Left forelimb (tissue), 1 donor: ENCODE data around the gene DDX27.
"Not testable (repeated sequence)": the region's sequence is repeated elsewhere in the genome, so short reads cannot be mapped to it uniquely, and the experiment has no call there.

Experiments
- DNase-seq: peaks from one replicate; pipeline ENCODE4 v3.0.0-alpha.2; 2018; ENCODE audit warnings: low spot score

Gene DDX27

GRCh38 chr20:49219091-49219923 lies at the start of gene DDX27:
DDX27 (plus strand) TSS chr20:49219416; CDS start chr20:49219449, 33 bp downstream.
- peak; percentile 99 for DNase-seq

- no peak for DNase-seq
Measured at GRCh38 chr20:49169547-49169946, 49.7 kb upstream of the DDX27 start.

GRCh38 chr20:49170714-49171113 lies 48.5 kb upstream of the DDX27 start:
- no peak for DNase-seq

GRCh38 chr20:49171909-49172308 lies 47.3 kb upstream of the DDX27 start:
- DNase-seq = no peak

- DNase-seq = no peak
Measured at GRCh38 chr20:49172413-49172812, 46.8 kb upstream of the DDX27 start.

- no peak for DNase-seq
Measured at GRCh38 chr20:49174183-49174582, 45.0 kb upstream of the DDX27 start.

GRCh38 chr20:49179368-49180277 lies 39.6 kb upstream of the DDX27 start:
- DNase-seq = no peak

GRCh38 chr20:49181265-49181877 lies 37.8 kb upstream of the DDX27 start:
- no peak for DNase-seq

- no peak for DNase-seq
Measured at GRCh38 chr20:49183444-49183843, 35.8 kb upstream of the DDX27 start.

GRCh38 chr20:49184084-49184501 lies 35.1 kb upstream of the DDX27 start:
- DNase-seq = not testable (repeated sequence)

- DNase-seq = no peak
Measured at GRCh38 chr20:49184691-49185070, 34.5 kb upstream of the DDX27 start.

GRCh38 chr20:49185071-49185761 lies 34.0 kb upstream of the DDX27 start:
- DNase-seq = no peak

GRCh38 chr20:49186535-49187329 lies 32.5 kb upstream of the DDX27 start:
- DNase-seq = no peak

- no peak for DNase-seq
Measured at GRCh38 chr20:49187330-49187850, 31.8 kb upstream of the DDX27 start.

- peak; percentile 97 for DNase-seq
Measured at GRCh38 chr20:49187851-49188641, 31.2 kb upstream of the DDX27 start, which contains the start of gene STAU1. STAU1 (minus strand) TSS chr20:49188334; CDS start chr20:49166201, 22,133 bp downstream.

- not testable (repeated sequence) for DNase-seq
Measured at GRCh38 chr20:49192944-49193518, 26.2 kb upstream of the DDX27 start.

- no peak for DNase-seq
Measured at GRCh38 chr20:49199729-49200293, 19.4 kb upstream of the DDX27 start.

GRCh38 chr20:49203011-49203410 lies 16.2 kb upstream of the DDX27 start:
- no peak for DNase-seq

GRCh38 chr20:49203746-49204145 lies 15.5 kb upstream of the DDX27 start:
- DNase-seq = no peak
